ENCODE results near the gene RTP1. TPM values are rescaled to one million over a fixed set of nuclear protein-coding genes. Genes with fewer than 3 reads are reported as not detected.

Gene RTP1
- total RNA-seq, 2 experiments from 2014 or later: not detected

Other genes with a start within 250 kb of the RTP1 start
- 10 to 100 TPM; 18.4 to 20.4 TPM for gene RPL39L, start 58.0 kb upstream of the RTP1 start, total RNA-seq
- gene MASP1, start 94.3 kb downstream of the RTP1 start, total RNA-seq: not detected
- gene RTP4, start 170.9 kb downstream of the RTP1 start, total RNA-seq: 10 to 100 TPM; 18.9 to 19.4 TPM

All from activated CD4-positive, alpha-beta T cell treated with anti-CD3 and anti-CD28 coated beads, Interleukin-2, amount 10 ng/mL, durations not matched to agents 7 days and 5 days (primary cell).